Measurements from ENCODE around the gene TLDC2. TPM values are rescaled to one million over a fixed set of nuclear protein-coding genes. Genes with fewer than 3 reads are reported as not detected.

The TLDC2 gene
- total RNA-seq, 1 donor from 2014 or later = not detected

- DNase-seq (ENCODE audit: low read depth) (no peak), FAIRE-seq (no peak)
- Histone ChIP-seq H2AFZ (ENCODE audit: low read depth, low read length) (no peak overlapping the region), H3K4me2 (ENCODE audit: low read length) (peak overlapping the region; percentile 14), H3K4me3 (ENCODE audit: insufficient read depth, low read depth, low read length) (no peak overlapping the region), H3K79me2 (ENCODE audit: insufficient read depth, low read length) (peaks cover 98% of the 10 kb centered on the region), H3K36me3 (ENCODE audit: insufficient read depth, low read length) (no peaks in the 10 kb centered on the region), H3K4me1 (ENCODE audit: insufficient read depth, low read length) (peaks cover 48% of the 10 kb centered on the region), H3K9me3 (ENCODE audit: insufficient read depth, low read depth, low read length) (no peaks in the 10 kb centered on the region), H3K27me3 (ENCODE audit: insufficient read depth, low read length) (no peaks in the 10 kb centered on the region), H4K20me1 (ENCODE audit: insufficient read depth, low read length) (peaks cover 79% of the 10 kb centered on the region), H3K9ac (ENCODE audit: low read length) (no peak overlapping the region), H3K27ac (ENCODE audit: low read depth, low read length) (no peak overlapping the region)
- H3K27me3 Mint-ChIP-seq (ENCODE audit: low read depth, unreplicated experiment) = no peaks in the 10 kb centered on the region
- TF ChIP-seq EZH2 (IDR thresholded peaks at IDR 0.05; ENCODE audit: insufficient read depth, low read length) = no peak
- no peak for TF ChIP-seq CTCF (IDR thresholded peaks at IDR 0.05; ENCODE audit: insufficient read depth, low read depth, low read length)
- H3K4me1 Mint-ChIP-seq (ENCODE audit: low read depth, unreplicated experiment) = peaks cover 33% of the 10 kb centered on the region
- peaks cover 1% of the 10 kb centered on the region for H3K9me3 Mint-ChIP-seq (ENCODE audit: unreplicated experiment)
- H3K36me3 Mint-ChIP-seq (ENCODE audit: low read depth, unreplicated experiment) = peaks cover 14% of the 10 kb centered on the region
- H3K27ac Mint-ChIP-seq (ENCODE audit: unreplicated experiment) = no peak overlapping the region
- H3K4me3 Mint-ChIP-seq (ENCODE audit: unreplicated experiment) = no peak overlapping the region
Measured at GRCh38 chr20:36855241-36855657, 20.7 kb upstream of the TLDC2 start.

- H3K4me3 Mint-ChIP-seq (ENCODE audit: unreplicated experiment) = no peak overlapping the region
- H3K36me3 ChIP-seq (ENCODE audit: insufficient read depth, low read length) = no peaks in the 10 kb centered on the region
- H3K4me3 ChIP-seq (ENCODE audit: insufficient read depth, low read depth, low read length) = no peak overlapping the region
- H2AFZ ChIP-seq (ENCODE audit: low read depth, low read length) = no peak overlapping the region
- peaks cover 57% of the 10 kb centered on the region for H3K4me1 ChIP-seq (ENCODE audit: insufficient read depth, low read length)
- H3K79me2 ChIP-seq (ENCODE audit: insufficient read depth, low read length) = peaks cover 98% of the 10 kb centered on the region
- H3K9ac ChIP-seq (ENCODE audit: low read length) = peak overlapping the region; percentile 22
- FAIRE-seq = no peak
- H3K4me1 Mint-ChIP-seq (ENCODE audit: low read depth, unreplicated experiment) = peaks cover 38% of the 10 kb centered on the region
- H3K27me3 ChIP-seq (ENCODE audit: insufficient read depth, low read length) = no peaks in the 10 kb centered on the region
- H3K27me3 Mint-ChIP-seq (ENCODE audit: low read depth, unreplicated experiment) = no peaks in the 10 kb centered on the region
- no peak overlapping the region for H3K27ac Mint-ChIP-seq (ENCODE audit: unreplicated experiment)
- no peaks in the 10 kb centered on the region for H3K9me3 ChIP-seq (ENCODE audit: insufficient read depth, low read depth, low read length)
- H3K36me3 Mint-ChIP-seq (ENCODE audit: low read depth, unreplicated experiment) = peaks cover 12% of the 10 kb centered on the region
- H3K4me2 ChIP-seq (ENCODE audit: low read length) = peak overlapping the region; percentile 49
- TF ChIP-seq EZH2 (IDR thresholded peaks at IDR 0.05; ENCODE audit: insufficient read depth, low read length) (no peak), CTCF (IDR thresholded peaks at IDR 0.05; ENCODE audit: insufficient read depth, low read depth, low read length) (no peak)
- no peak for DNase-seq (ENCODE audit: low read depth)
- peaks cover 1% of the 10 kb centered on the region for H3K9me3 Mint-ChIP-seq (ENCODE audit: unreplicated experiment)
- H4K20me1 ChIP-seq (ENCODE audit: insufficient read depth, low read length) = peaks cover 88% of the 10 kb centered on the region
- H3K27ac ChIP-seq (ENCODE audit: low read depth, low read length) = no peak overlapping the region
Measured at GRCh38 chr20:36856195-36856594, 19.7 kb upstream of the TLDC2 start.

Measured in astrocyte (in vitro differentiated cells and primary cell).